Parathyroid adenoma (tissue), 2 donors: ENCODE data around the gene PITPNM2.

ENCODE experiments used
- H2AFZ ChIP-seq: fragments of 300-600 bp; sonication (generic); one replicate; pipeline ENCODE4 v1.7.0; 2017; ENCODE audit warnings: antibody characterized with exemption, mild to moderate bottlenecking
- H3K27ac ChIP-seq: fragments of 300-600 bp; sonication (generic); one replicate; pipeline ENCODE4 v1.7.0; 2017
- H3K27me3 ChIP-seq: fragments of 300-600 bp; sonication (generic); one replicate; pipeline ENCODE4 v1.7.0; 2017; ENCODE audit warnings: low read length; ENCODE audit not compliant: control insufficient read depth, insufficient read depth
- H3K36me3 ChIP-seq: fragments of 300-600 bp; sonication (generic); one replicate; pipeline ENCODE4 v1.7.0; 2017; ENCODE audit warnings: low read length; ENCODE audit not compliant: control insufficient read depth, insufficient read depth
- H3K4me1 ChIP-seq: fragments of 300-600 bp; sonication (generic); one replicate; pipeline ENCODE4 v1.7.0; 2017; ENCODE audit warnings: control low read depth
- H3K4me2 ChIP-seq: fragments of 300-600 bp; sonication (generic); one replicate; pipeline ENCODE4 v1.7.0; 2017; ENCODE audit warnings: low read length
- H3K4me3 ChIP-seq: fragments of 300-600 bp; sonication (generic); one replicate; pipeline ENCODE4 v1.7.0; 2017; ENCODE audit warnings: low read depth, low read length
- H3K79me2 ChIP-seq: fragments of 300-600 bp; sonication (generic); one replicate; pipeline ENCODE4 v1.7.0; 2017; ENCODE audit warnings: control low read depth
- H3K9ac ChIP-seq: fragments of 300-600 bp; sonication (generic); one replicate; pipeline ENCODE4 v1.7.0; 2017; ENCODE audit warnings: mild to moderate bottlenecking
- H3K9me3 ChIP-seq: fragments of 300-600 bp; sonication (generic); one replicate; pipeline ENCODE4 v1.7.0; 2017; ENCODE audit warnings: low read length; ENCODE audit not compliant: control insufficient read depth
- TF ChIP-seq, protein P1 (sequence below): fragments of 300-600 bp; sonication (generic); IDR thresholded peaks from one replicate; pipeline ENCODE4 v1.7.0; 2017; ENCODE audit warnings: antibody characterized with exemption, mild to moderate bottlenecking
- donor health status: primary hyperparathyroidism.

Gene PITPNM2

DNA sequence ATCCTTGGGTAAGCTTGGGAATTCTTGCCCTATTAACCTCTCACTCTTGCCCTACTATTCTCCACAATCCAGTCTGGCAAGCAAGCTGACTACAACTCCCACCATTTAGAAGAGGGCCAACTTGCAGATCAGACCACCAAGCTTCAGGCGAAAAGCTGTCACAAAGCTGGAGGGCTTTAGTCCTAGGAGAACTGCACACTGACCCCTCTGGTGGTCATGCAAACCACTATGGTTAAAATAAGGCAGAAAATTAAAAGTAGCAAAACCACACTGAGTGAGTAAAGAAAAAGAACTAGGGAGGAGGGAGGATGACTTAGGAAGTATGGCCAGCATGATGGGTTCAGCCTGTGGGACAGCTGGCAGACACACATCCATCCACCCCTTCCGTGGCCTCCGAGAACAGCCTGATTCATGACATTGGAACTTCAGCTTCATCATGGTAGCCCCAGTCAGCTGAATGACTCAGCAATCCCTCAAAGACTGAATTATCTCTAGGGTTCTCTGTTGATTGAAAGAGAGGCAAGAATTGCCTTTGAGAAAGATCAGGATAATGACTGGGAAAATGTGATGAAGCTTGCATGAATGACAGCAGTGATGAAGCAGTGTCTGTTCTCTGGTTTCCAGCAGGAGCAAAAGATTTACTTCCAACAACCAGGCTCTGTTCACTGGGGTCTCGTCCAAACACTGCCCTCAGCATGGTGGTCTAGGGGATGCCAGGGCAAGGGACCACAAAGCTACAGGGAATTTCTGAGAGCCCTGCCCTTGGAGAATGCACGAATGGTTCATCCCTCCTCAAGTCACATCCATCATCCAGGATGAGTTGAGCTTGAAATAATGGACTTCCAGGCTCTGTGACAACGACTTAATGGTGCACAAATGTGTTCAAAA, 24.4 kb downstream of the PITPNM2 start:
- Histone ChIP-seq H3K4me3 (no peak overlapping the region), H3K79me2 (peaks cover 26% of the 10 kb centered on the region), H3K9ac (no peak overlapping the region), H3K27me3 (no peaks in the 10 kb centered on the region), H3K36me3 (no peaks in the 10 kb centered on the region), H2AFZ (no peak overlapping the region), H3K9me3 (no peaks in the 10 kb centered on the region), H3K27ac (no peak overlapping the region), H3K4me1 (peaks cover 3% of the 10 kb centered on the region), H3K4me2 (no peak overlapping the region)
- TF ChIP-seq, protein P1, sequence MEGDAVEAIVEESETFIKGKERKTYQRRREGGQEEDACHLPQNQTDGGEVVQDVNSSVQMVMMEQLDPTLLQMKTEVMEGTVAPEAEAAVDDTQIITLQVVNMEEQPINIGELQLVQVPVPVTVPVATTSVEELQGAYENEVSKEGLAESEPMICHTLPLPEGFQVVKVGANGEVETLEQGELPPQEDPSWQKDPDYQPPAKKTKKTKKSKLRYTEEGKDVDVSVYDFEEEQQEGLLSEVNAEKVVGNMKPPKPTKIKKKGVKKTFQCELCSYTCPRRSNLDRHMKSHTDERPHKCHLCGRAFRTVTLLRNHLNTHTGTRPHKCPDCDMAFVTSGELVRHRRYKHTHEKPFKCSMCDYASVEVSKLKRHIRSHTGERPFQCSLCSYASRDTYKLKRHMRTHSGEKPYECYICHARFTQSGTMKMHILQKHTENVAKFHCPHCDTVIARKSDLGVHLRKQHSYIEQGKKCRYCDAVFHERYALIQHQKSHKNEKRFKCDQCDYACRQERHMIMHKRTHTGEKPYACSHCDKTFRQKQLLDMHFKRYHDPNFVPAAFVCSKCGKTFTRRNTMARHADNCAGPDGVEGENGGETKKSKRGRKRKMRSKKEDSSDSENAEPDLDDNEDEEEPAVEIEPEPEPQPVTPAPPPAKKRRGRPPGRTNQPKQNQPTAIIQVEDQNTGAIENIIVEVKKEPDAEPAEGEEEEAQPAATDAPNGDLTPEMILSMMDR = no peak

DNA sequence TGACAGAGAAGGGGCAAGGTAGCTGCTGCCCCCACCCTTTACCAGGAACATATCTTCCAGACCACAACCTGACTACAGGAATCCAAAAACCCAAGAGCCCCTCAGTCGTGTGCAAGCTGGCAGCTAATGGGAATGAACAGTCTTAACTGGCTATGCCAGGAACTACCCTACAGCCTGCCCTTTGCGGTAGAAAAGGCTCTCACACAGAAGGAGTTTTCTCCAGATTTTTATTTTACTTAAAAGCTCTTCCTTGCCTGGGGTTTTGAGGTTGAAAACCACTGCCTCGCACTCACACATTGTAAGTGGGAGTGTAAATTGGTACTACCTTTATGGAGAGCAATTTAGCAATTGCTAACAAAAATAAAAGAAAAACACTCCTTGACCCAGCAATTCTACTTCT, 28.3 kb downstream of the PITPNM2 start:
- no peaks in the 10 kb centered on the region for H3K36me3 ChIP-seq
- H2AFZ ChIP-seq = no peak overlapping the region
- no peaks in the 10 kb centered on the region for H3K4me1 ChIP-seq
- H3K9me3 ChIP-seq = no peaks in the 10 kb centered on the region
- no peak overlapping the region for H3K9ac ChIP-seq
- H3K27ac ChIP-seq = no peak overlapping the region
- TF ChIP-seq, protein P1 = no peak
- H3K4me3 ChIP-seq = no peak overlapping the region
- peaks cover 23% of the 10 kb centered on the region for H3K79me2 ChIP-seq
- no peak overlapping the region for H3K4me2 ChIP-seq
- H3K27me3 ChIP-seq = no peaks in the 10 kb centered on the region

DNA sequence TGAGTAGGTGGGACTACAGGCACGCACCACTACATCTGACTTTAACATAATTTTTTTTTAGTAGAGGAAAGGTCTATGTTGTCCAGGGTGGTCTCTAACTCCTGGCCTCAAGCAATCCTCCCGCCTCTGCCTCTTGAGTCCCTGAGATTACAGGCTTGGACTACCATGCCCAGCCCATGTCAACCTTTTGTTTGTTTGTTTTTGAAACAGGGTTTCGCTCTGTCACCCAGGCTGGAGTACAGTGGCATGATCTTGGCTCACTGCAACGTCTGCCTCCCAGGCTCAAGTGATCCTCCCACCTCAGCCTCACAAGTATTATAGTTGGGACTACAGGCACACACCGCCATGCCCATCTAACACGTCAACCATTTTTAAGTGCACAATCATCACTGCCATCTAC, 29.2 kb downstream of the PITPNM2 start:
- Histone ChIP-seq H3K4me1 (no peaks in the 10 kb centered on the region), H3K9me3 (no peaks in the 10 kb centered on the region), H3K4me2 (no peak overlapping the region), H2AFZ (no peak overlapping the region), H3K79me2 (peaks cover 23% of the 10 kb centered on the region), H3K9ac (no peak overlapping the region), H3K36me3 (no peaks in the 10 kb centered on the region), H3K27ac (no peak overlapping the region), H3K4me3 (no peak overlapping the region), H3K27me3 (no peaks in the 10 kb centered on the region)
- TF ChIP-seq, protein P1 = no peak

DNA sequence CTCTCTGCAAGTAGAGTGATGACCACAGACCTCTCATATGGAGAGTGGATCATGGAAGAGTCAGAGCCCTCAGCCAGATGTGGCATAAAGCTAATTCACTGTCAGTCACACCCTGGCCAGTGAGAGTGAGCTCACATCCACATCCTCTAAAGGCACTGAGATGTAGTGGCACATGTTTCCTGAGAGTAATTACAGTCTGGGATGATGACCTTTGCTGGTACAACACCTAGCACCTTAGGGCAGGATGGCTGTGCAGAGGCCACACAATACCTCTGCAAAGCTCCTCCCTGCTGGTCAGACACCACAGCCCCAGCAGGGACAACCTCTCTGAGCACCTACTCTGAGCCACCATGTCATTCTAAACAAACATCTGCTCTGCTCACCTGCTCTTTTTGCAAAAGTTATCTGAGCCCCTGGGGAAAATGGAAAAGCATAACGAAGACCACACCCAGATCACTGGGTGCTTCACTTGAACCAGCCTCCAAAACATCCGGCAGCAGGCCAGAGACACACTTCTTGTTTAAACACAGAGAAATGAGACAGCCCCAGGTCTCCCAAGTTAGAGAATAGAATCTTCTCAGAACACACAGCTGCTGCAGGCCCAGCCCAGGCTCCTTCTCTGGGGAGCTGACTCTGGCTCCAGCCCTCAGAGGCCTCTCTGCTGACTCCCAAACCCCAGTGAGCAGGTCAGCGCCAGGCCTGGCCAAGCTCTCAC, 30.3 kb downstream of the PITPNM2 start:
- H3K27me3 ChIP-seq = no peaks in the 10 kb centered on the region
- H3K36me3 ChIP-seq = no peaks in the 10 kb centered on the region
- no peak overlapping the region for H2AFZ ChIP-seq
- H3K4me2 ChIP-seq = no peak overlapping the region
- no peak overlapping the region for H3K27ac ChIP-seq
- no peak overlapping the region for H3K4me3 ChIP-seq
- TF ChIP-seq, protein P1 = no peak
- H3K79me2 ChIP-seq = peaks cover 15% of the 10 kb centered on the region
- H3K4me1 ChIP-seq = peaks cover 4% of the 10 kb centered on the region
- H3K9me3 ChIP-seq = no peaks in the 10 kb centered on the region
- no peak overlapping the region for H3K9ac ChIP-seq
